Eye (tissue), 1 donor: ENCODE results near the gene MAN1A2.
A peak's percentile ranks its signal among the peaks of the same experiment; 100 is the strongest.

Source experiments
- DNase-seq: peaks from one replicate; pipeline ENCODE4 v3.0.0-alpha.2; 2015

Gene MAN1A2

DNA sequence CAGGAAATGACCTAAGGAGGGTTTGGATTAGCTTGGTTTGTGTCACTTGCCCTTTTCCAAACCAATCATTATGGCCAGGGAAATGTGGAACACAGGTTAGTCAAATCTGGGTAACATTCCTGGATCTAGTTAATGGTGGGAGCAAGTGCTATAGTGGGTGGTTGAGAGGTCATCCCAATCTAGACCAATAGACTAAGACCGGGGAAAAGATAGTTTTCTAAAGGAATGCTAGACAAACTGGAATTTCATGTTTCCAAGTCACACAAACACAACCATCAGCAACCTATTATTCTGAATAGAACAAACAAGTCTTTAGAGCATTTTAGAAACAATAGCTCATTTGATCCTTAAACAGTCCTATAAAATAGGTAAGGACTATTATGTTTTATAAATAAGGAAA is 4.3 kb upstream of the MAN1A2 start:
- no peak for DNase-seq

DNA sequence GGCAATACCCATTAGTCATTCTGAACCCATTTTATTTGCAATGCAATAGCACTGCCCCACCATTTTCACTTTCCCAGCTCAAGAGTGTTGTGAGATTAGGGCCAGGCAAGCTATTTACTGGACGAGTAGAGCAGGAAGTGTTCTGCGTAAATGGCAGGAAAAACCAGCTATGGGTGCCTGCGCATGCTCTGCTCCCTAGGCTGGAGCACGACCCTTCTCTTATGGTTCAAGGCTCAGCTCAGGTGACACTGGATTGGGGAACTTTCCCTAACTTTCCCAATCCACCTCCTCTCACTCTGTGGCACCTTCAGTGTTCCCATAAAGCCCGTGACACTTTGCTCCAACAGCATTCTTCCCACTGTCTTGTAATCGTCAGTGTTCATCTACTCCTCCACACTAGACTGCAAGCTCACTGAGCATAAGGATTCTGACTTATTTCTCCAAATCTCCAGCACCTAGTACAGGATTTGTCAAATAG is 3.6 kb upstream of the MAN1A2 start:
- DNase-seq, result no peak

DNA sequence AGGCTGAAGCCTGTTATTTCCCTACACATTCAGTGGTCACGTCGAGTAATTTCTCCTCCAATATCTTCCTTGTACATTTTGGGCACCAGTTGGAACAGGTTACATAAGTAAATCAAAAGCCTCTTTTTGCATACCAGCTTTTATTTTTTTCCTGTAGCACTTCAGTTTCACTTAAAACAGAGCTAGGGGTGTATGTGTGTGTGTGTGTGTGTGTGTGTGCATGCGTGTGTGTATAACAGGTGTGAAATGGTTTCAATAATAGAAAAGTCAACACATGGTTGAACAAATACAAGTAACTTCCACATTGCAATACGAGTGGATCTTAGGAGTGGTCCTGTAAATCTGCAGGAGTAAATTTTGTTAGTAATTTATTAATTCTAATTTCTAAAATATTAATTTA is 3.0 kb upstream of the MAN1A2 start:
- DNase-seq, result no peak

DNA sequence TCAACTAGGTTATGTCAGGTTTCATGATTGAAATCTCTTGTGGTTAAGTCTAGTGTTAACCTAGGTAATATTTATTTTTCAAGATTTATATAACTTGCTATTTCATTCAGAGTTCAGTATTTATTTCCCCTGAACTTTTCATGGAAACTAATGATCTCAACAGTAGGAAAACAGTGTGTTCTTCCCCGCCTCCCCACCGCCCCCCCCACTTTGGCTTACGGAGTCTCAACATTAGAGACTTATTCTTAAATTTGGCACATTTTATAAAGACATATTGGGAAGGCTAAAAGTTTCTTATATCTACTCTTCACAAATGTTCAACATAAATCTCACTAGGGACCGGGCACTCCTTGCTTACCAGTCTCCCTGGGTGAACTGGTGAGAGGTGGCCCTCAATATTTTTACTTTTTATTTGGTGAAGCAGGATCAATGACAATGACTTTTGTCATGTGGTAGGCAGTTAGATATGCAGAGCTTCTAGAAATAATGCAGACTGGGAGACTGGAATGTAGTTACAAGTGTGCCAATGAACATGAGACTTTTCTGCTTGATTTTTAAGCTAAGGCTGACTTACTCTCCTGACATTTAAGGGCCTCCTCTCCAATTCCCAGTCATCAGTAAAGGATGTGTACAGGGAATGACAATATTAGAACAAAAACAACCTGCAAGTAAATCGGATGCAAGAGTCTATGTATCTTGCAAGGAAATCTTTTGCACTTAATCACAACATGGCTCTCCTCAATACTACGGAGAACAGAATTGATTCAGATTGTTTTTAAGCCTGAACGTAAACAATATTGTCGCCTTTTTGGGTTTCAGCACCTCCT is 1.7 kb upstream of the MAN1A2 start:
- no peak for DNase-seq

- peak; percentile 95 for DNase-seq
These were observed 838 bp upstream of the MAN1A2 start for GRCh38 chr1:117366177-117367045.

DNA sequence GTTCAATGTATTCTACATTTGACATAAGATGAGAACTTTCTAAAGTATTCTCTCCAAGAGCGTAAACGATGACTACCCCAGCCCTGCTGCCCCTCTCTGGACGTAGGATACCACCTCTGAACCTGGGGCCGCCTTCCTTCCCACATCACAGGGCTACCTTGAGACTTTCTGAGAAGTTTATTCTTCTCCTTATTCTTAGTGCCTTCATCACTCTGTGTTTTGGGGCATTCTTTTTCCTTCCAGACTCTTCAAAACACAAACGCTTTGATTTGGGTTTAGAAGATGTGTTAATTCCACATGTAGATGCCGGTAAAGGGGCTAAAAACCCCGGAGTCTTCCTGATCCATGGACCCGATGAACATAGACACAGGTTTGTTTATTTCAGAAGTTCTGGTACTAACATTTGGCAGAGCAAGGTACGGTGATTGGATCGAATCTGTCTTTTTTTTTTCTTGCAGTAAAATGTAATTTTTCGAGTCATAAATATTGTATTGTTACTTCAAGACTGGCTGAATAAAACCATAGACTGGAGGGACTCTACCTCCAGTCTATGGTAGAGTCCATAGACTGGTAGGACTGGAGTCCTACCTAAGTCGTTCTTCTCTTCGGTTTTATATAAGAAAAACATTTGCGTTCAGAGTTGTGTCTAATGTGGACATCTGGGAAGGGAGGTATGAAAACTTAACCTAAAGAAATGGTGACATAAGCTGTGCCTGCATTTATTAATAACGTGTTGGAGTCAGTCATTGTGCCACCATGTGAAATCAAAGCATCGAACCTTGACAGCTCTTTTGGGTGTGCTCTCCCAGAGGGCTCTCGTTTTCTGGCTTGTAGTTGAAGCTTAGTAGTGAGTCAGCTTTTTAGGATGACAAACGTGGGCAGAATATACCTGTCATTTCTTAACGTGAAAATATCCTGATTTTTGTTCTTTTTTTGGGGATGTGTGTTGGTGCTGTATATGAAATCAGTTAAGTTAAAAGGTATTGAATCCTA is 1.2 kb downstream of the MAN1A2 start:
- DNase-seq, result peak; percentile 41

DNA sequence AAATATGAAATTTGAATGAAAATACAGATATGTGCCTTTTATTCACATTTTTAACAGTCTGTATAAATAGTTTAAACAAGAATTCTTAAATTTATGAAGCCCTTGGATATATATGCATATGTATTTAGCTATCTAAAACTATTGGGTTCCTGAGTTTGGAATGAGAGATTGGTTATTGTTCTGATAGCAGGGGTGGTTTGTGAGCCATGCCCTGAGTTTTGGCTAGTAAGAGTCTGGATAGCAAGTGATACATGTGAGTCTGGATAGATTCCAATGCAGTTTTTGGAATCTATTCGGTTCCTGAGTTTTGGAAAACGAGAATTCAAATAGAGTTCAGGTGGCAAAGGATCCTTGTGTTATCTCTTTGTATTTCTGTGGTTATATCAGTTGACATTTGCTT is 2.8 kb downstream of the MAN1A2 start:
- DNase-seq, result peak; percentile 8

- no peak for DNase-seq
These were observed 3.3 kb downstream of the MAN1A2 start for GRCh38 chr1:117370509-117370908.

DNA sequence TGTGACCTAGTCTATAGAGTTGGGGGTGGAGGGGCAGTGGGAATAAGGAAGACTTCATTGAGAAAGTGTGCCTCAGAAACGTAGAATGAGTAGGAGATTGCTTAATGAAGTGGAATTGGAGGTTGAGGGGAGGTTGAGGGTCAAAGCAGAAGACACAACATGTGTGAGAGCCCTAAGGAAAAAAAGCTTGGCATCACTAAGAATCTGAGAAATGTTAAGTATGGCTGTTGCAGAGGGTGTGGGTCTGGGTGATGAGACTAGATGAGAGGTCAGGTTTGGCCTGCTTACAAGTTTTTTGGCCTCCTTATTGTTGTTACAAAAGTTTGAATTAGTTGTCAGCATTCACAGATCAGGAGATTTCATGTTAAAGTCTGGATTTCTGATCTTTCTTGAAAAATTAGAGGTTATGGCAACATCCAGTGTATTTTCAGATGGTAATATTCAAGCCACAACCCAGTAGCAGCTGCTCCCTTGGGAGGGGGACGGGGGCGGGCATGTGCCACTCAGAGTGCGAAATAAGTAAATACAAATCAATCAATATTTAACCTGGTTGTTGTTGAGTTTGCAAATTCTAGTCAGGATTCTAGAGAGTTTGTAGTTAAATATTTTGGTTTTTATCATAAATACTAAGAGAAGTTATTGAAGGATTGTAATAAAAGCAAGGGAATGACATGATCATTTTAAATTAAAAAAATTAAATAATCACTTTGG is 4.3 kb downstream of the MAN1A2 start:
- peak; percentile 14 for DNase-seq

- no peak for DNase-seq
These were observed 5.7 kb downstream of the MAN1A2 start for GRCh38 chr1:117372863-117373412.

- no peak for DNase-seq
These were observed 6.7 kb downstream of the MAN1A2 start for GRCh38 chr1:117373932-117374331.

DNA sequence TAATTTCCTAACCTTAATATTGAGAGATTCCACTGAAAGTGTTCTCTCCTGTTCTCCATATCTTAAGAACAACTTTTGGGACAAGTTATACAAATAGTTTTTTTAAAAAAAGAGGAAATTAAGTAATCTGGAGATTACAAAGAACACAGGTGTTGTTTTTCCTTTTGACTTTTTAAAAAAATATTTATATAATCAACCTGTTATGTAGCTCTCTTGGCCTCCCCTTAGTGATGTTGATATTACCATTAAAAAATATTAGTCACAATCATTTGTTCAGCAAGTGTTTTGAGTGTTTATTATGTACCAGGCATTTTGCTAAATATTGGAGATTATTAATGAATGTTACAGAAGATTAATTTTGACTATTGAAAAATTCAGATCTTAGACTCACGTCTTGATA is 8.1 kb downstream of the MAN1A2 start:
- DNase-seq, result no peak

DNA sequence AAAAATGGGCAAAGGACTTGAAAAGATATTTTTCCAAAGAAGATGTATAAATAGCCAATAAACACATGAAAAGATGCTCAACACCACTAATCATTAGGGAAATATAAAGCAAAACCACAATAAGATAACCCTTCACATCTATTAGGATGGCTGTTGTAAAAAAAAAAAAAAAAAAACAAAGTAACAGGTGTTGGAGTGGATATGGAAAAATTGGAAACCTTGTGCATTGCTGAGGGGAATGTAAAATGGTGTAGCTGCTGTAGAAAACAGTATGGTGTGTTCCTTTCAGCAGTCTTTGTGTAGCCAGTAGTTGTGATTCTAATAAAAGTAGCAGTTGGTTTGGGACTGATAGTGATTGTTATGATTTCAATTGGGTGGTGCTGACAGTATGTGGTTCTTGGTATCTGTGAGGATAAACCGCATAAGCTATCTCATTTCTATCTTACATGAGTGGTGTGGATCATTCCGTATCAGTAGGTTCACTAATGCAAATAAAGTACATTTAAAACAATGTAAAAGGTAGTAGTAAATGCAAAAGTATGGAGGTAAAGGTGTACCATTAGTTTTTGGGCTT is 19.9 kb downstream of the MAN1A2 start:
- no peak for DNase-seq

DNA sequence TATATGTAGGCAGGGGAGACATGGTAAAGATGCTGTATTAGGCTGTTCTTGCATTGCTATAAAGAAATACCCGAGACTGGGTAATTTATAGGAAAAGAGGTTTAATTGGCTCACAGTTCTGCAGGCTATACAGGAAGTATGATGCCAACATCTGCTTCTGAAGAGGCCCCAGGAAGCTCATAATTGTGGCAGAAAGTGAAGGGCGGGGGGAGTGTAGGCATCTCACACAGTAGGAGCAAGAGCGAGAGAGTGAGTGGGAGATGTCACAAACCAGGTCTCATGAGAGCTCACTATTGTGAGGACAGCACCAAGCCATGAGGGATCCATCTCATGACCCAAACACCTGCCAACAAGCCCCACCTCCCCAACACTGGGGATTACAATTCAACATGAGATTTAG is 21.1 kb downstream of the MAN1A2 start:
- DNase-seq, result no peak

DNA sequence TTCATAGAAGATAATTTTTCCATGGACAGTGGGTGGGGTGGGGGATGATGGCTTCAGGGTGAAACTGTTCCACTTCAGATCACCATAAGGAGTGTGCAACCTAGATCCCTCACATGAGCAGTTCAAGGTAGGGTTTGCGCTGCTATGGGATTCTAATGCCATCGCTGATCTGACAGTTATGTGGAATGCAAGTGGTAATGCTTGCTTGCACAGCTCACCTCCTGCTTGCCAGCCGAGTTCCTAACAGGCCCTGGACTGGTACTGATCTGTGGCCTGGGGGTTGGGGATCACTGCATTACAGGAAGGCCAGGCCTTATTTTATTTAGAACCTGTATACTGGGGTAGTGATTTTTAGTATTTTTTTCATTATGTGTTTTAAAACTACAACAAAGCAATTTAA is 22.0 kb downstream of the MAN1A2 start:
- no peak for DNase-seq

- DNase-seq, result no peak
These were observed 22.5 kb downstream of the MAN1A2 start for GRCh38 chr1:117389779-117390178.

DNA sequence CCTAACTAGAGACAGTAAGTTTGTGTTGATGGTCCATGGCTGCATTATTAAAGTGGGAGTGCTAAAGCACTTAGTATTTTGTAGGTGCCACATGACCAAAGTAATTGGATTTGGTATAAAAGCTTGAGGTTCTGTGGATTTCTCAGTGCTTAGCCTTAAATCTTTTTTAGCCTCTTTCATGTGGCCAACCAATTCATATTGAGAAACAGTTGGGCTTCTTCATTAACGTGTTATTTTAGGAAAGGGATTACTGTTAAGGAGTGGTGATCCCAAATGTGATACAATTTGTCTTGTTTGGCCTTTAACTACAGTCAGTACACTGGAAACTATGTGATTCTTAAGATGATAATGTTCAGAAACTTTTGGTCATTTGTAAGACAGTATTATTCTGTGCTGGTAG is 25.5 kb downstream of the MAN1A2 start:
- DNase-seq, result peak; percentile 11

GRCh38 chr1:117396074-117396473 is 28.8 kb downstream of the MAN1A2 start:
- no peak for DNase-seq

DNA sequence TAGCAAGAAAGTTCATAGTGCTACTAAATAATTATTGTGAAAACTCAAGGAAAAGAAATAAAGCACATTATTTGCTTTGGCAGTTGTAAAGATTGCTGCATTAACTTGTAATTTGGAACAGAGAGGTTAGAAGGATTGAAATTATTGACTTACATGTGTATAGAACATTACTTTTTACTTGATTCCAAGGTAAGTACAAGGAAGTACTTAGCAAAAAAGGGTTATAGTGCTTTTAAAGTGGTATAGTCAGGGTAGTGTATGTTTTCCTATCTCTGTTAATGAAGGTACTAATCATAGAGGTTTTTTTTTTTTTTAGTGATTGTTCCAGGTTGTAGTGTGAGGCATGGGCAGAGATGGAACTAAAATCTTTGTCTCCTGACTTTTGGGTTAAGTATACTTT is 29.4 kb downstream of the MAN1A2 start:
- DNase-seq, result no peak

DNA sequence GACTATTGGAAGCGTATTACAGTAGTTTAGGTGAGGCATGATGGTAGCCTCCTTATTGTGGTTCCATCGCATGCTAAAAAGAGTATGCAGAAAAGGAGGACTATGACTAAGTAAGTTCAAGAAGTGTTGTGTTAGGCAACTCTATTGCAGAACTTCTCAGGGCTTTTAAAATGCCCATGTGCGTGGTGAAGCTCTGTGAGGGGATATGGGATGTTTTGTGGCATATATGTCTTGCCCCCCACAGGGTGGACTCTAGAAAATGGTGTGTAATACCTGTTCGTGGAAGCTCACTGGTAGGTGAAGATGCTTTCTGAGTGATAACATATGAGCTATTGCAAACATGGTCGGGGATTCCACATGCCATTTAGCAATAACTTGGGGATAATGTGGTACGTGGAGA is 31.7 kb downstream of the MAN1A2 start:
- DNase-seq, result no peak

DNA sequence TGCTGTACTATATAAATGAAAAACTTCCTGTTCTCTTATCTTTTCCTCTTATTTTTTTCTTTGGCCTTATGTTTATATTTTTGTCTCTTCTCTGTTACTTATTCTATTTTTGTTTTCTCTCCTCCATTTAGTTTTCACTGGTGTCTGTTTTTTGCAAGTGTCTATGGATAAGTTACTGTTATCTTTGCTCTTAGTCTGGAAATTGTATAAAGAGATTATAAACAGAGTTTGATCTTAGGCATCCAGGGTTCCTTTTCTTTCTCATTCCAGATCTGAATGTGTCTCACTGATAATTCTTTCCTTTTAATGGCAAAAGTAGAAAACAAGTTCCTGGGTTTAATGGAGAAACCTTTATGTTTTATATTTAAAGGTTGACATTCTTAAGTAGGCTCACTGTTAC is 34.5 kb downstream of the MAN1A2 start:
- DNase-seq, result no peak
